Nephron progenitor cell (in vitro differentiated cells): ENCODE data around the gene RSPO3.

ENCODE experiments used
- DNase-seq: peaks from one replicate; pipeline ENCODE4 v3.0.0; 2021
- H3K27ac Mint-ChIP-seq: 2 replicates; pipeline ENCODE4 v1.8.0; 2021; ENCODE audit warnings: mild to moderate bottlenecking, moderate library complexity, mixed read lengths
- H3K27me3 Mint-ChIP-seq: 2 replicates; pipeline ENCODE4 v1.8.0; 2021; ENCODE audit warnings: mild to moderate bottlenecking, low read depth, mixed read lengths; ENCODE audit not compliant: poor library complexity
- H3K36me3 Mint-ChIP-seq: 2 replicates; pipeline ENCODE4 v1.8.0; 2021; ENCODE audit warnings: low read depth, mixed read lengths
- H3K4me1 Mint-ChIP-seq: 2 replicates; pipeline ENCODE4 v1.8.0; 2021; ENCODE audit warnings: mixed read lengths
- H3K4me3 Mint-ChIP-seq: 2 replicates; pipeline ENCODE4 v1.8.0; 2021; ENCODE audit warnings: mild to moderate bottlenecking, moderate library complexity, mixed read lengths
- H3K9me3 Mint-ChIP-seq: 2 replicates; pipeline ENCODE4 v1.8.0; 2021; ENCODE audit warnings: mild to moderate bottlenecking, moderate library complexity, mixed read lengths
- CTCF ChIP-seq: fragments of 200-600 bp; sonication (generic); IDR thresholded peaks from 2 replicates; pipeline ENCODE4 v1.5.0; 2021; ENCODE audit warnings: antibody characterized with exemption

Gene RSPO3

GRCh38 chr6:127102299-127102698 lies 16.2 kb upstream of the RSPO3 start:
- DNase-seq = no peak
- Mint-ChIP-seq H3K36me3 (no peaks in the 10 kb centered on the region), H3K4me3 (no peak overlapping the region), H3K27ac (no peak overlapping the region), H3K4me1 (peaks cover 11% of the 10 kb centered on the region), H3K27me3 (no peaks in the 10 kb centered on the region), H3K9me3 (no peaks in the 10 kb centered on the region)
- no peak for TF ChIP-seq CTCF

- Mint-ChIP-seq H3K27me3 (no peaks in the 10 kb centered on the region), H3K27ac (no peak overlapping the region), H3K4me3 (no peak overlapping the region), H3K36me3 (no peaks in the 10 kb centered on the region), H3K9me3 (no peaks in the 10 kb centered on the region), H3K4me1 (peaks cover 11% of the 10 kb centered on the region)
- no peak for TF ChIP-seq CTCF
- no peak for DNase-seq
Measured at GRCh38 chr6:127102859-127103258, 15.6 kb upstream of the RSPO3 start.

GRCh38 chr6:127103482-127103881 lies 15.0 kb upstream of the RSPO3 start:
- Mint-ChIP-seq H3K9me3 (no peaks in the 10 kb centered on the region), H3K27ac (no peak overlapping the region), H3K4me3 (no peak overlapping the region), H3K27me3 (no peaks in the 10 kb centered on the region), H3K4me1 (peaks cover 11% of the 10 kb centered on the region), H3K36me3 (no peaks in the 10 kb centered on the region)
- no peak for DNase-seq
- TF ChIP-seq CTCF = no peak

- peaks cover 19% of the 10 kb centered on the region for H3K4me1 Mint-ChIP-seq
- H3K27ac Mint-ChIP-seq = no peak overlapping the region
- H3K27me3 Mint-ChIP-seq = no peaks in the 10 kb centered on the region
- no peaks in the 10 kb centered on the region for H3K9me3 Mint-ChIP-seq
- DNase-seq = no peak
- no peak for TF ChIP-seq CTCF
- no peaks in the 10 kb centered on the region for H3K36me3 Mint-ChIP-seq
- no peak overlapping the region for H3K4me3 Mint-ChIP-seq
Measured at GRCh38 chr6:127107916-127108315, 10.6 kb upstream of the RSPO3 start.

GRCh38 chr6:127110712-127111111 lies 7.8 kb upstream of the RSPO3 start:
- peak overlapping the region; percentile 70 for H3K27ac Mint-ChIP-seq
- no peaks in the 10 kb centered on the region for H3K36me3 Mint-ChIP-seq
- TF ChIP-seq CTCF = no peak
- peaks cover 29% of the 10 kb centered on the region for H3K4me1 Mint-ChIP-seq
- DNase-seq = no peak
- H3K27me3 Mint-ChIP-seq = no peaks in the 10 kb centered on the region
- H3K4me3 Mint-ChIP-seq = no peak overlapping the region
- no peaks in the 10 kb centered on the region for H3K9me3 Mint-ChIP-seq

- no peak for DNase-seq
- no peak overlapping the region for H3K4me3 Mint-ChIP-seq
- peak overlapping the region; percentile 15 for H3K27ac Mint-ChIP-seq
- TF ChIP-seq CTCF = no peak
- no peaks in the 10 kb centered on the region for H3K9me3 Mint-ChIP-seq
- H3K4me1 Mint-ChIP-seq = peaks cover 37% of the 10 kb centered on the region
- H3K36me3 Mint-ChIP-seq = no peaks in the 10 kb centered on the region
- H3K27me3 Mint-ChIP-seq = no peaks in the 10 kb centered on the region
Measured at GRCh38 chr6:127111526-127111925, 6.9 kb upstream of the RSPO3 start.
